ENCODE data around the gene TOX2.

DNA sequence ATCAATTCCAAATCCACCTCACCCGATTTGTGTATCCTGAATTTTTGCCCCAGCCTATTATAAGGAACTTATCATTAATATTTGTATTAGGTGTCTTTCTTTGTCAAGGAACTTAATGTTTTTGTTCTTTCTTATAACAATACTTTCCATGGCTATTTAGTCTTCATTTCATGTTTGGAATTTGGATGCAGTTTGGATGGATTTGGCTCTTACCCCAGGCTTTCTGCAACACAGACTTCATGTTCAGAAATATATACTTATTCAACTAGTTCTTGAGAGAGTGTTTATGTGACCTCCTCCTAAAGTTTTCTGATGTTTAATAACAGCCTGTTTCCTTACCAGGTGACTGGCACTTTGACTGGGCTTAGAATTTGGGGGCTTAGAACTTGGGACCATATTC is 35.9 kb upstream of the TOX2 start:
- TF ChIP-seq POLR2AphosphoS5 (IDR thresholded peaks at IDR 0.05), result no peak
- TF ChIP-seq, protein P1, sequence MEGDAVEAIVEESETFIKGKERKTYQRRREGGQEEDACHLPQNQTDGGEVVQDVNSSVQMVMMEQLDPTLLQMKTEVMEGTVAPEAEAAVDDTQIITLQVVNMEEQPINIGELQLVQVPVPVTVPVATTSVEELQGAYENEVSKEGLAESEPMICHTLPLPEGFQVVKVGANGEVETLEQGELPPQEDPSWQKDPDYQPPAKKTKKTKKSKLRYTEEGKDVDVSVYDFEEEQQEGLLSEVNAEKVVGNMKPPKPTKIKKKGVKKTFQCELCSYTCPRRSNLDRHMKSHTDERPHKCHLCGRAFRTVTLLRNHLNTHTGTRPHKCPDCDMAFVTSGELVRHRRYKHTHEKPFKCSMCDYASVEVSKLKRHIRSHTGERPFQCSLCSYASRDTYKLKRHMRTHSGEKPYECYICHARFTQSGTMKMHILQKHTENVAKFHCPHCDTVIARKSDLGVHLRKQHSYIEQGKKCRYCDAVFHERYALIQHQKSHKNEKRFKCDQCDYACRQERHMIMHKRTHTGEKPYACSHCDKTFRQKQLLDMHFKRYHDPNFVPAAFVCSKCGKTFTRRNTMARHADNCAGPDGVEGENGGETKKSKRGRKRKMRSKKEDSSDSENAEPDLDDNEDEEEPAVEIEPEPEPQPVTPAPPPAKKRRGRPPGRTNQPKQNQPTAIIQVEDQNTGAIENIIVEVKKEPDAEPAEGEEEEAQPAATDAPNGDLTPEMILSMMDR (IDR thresholded peaks at IDR 0.05), result no peak
- TF ChIP-seq POLR2A (IDR thresholded peaks at IDR 0.05), result no peak

All from prostate gland (tissue), 2 donors.